BJ (cell line): ENCODE measurements around the gene RFX1. TPM values are rescaled to one million over a fixed set of nuclear protein-coding genes. Genes with fewer than 3 reads are reported as not detected.
"Not testable (repeated sequence)": the region's sequence is repeated elsewhere in the genome, so short reads cannot be mapped to it uniquely, and the experiment has no call there.

ENCODE experiments used
- CTCF ChIA-PET: fragments of 350-600 bp; formaldehyde crosslinking; extraction: SDS; loops from one replicate; lab custom pipeline; 2021; ENCODE audit warnings: antibody characterized with exemption, inconsistent platforms; lab: Yijun Ruan, JAX
- POLR2A ChIA-PET: fragments of 300-600 bp; sonication (Branson Sonifier 250); formaldehyde crosslinking; extraction: SDS; loops from one replicate; lab custom pipeline; 2021; ENCODE audit warnings: antibody characterized with exemption; lab: Charles Lee
- DNase-seq: peaks from one replicate; pipeline ENCODE4 v3.0.0-alpha.2; 2011; ENCODE audit warnings: low read depth
- H3K27me3 ChIP-seq: 2 replicates; pipeline ENCODE4 v1.6.0; 2011; ENCODE audit warnings: low read length; ENCODE audit not compliant: control insufficient read depth, insufficient read depth
- H3K36me3 ChIP-seq: 2 replicates; pipeline ENCODE4 v1.5.1; 2011; ENCODE audit warnings: low read length; ENCODE audit not compliant: control insufficient read depth, insufficient read depth
- H3K4me3 ChIP-seq: 2 replicates; pipeline ENCODE4 v1.5.1; 2011; ENCODE audit warnings: low read depth, mild to moderate bottlenecking, control low read depth, low read length
- CTCF ChIP-seq: IDR thresholded peaks from 2 replicates; pipeline ENCODE4 v1.5.1; 2011; ENCODE audit warnings: low read depth, mild to moderate bottlenecking, control low read depth, inconsistent platforms, low read length, moderate library complexity; ENCODE audit not compliant: insufficient read depth
- polyA plus RNA-seq: library from polyadenylated mRNA; depleted of rRNA; stranded (reverse); fragments of >200 nt; gene quantifications from 2 replicates; pipeline ENCODE4 v1.2.3, GENCODE V29; 2011

RFX1 gene
- polyA plus RNA-seq, 1 experiment: 0.78 TPM

- POLR2A ChIA-PET: interaction anchor here (0.6 kb wide), 1 partner anchor 123 kb away, joined by 3 read pairs; no protein-coding TSS in a partner anchor
These were observed 36.2 kb downstream of the RFX1 start for GRCh38 chr19:13969897-13970296.

GRCh38 chr19:13968999-13969398 lies 37.1 kb downstream of the RFX1 start:
- no peak for TF ChIP-seq CTCF

More at GRCh38 chr19:13969897-13970296, 36.2 kb downstream of the RFX1 start:
- Histone ChIP-seq H3K4me3 (no peak overlapping the region), H3K27me3 (no peaks in the 10 kb centered on the region), H3K36me3 (peaks cover 20% of the 10 kb centered on the region)
- DNase-seq: no peak
- TF ChIP-seq CTCF: no peak
- CTCF ChIA-PET: interaction anchor here (0.7 to 0.9 kb wide), 2 partner anchors 13 to 103 kb away, joined by 3 to 4 read pairs; partner anchors contain the start of gene MISP3

GRCh38 chr19:13968383-13968935 lies 37.7 kb downstream of the RFX1 start:
- ChIA-PET CTCF (interaction anchor here (0.9 kb wide), 1 partner anchor 64 kb away, joined by 3 read pairs; the partner anchor contains the start of gene IL27RA), POLR2A (no interaction called here)
- H3K27me3 ChIP-seq: no peaks in the 10 kb centered on the region
- no peak overlapping the region for H3K4me3 ChIP-seq
- DNase-seq: no peak
- no peak for TF ChIP-seq CTCF
- peaks cover 20% of the 10 kb centered on the region for H3K36me3 ChIP-seq

More at GRCh38 chr19:13968999-13969398, 37.1 kb downstream of the RFX1 start:
- CTCF ChIA-PET: interaction anchor here (0.9 kb wide), 1 partner anchor 63 kb away, joined by 3 read pairs; the partner anchor contains the start of gene IL27RA
- no peaks in the 10 kb centered on the region for H3K27me3 ChIP-seq
- DNase-seq: no peak
- POLR2A ChIA-PET: no interaction called here
- H3K36me3 ChIP-seq: peaks cover 20% of the 10 kb centered on the region
- H3K4me3 ChIP-seq: no peak overlapping the region

GRCh38 chr19:13967206-13967605 lies 38.9 kb downstream of the RFX1 start:
- CTCF ChIA-PET, DNase-seq, H3K27me3 ChIP-seq, H3K4me3 ChIP-seq, POLR2A ChIA-PET: not testable (repeated sequence)
- H3K36me3 ChIP-seq: peaks cover 20% of the 10 kb centered on the region

- Histone ChIP-seq H3K27me3 (no peaks in the 10 kb centered on the region), H3K36me3 (peaks cover 20% of the 10 kb centered on the region), H3K4me3 (no peak overlapping the region)
- CTCF ChIA-PET: no interaction called here
- no peak for DNase-seq
- TF ChIP-seq CTCF: no peak
- POLR2A ChIA-PET: no interaction called here
These were observed 39.4 kb downstream of the RFX1 start for GRCh38 chr19:13966684-13967128.
